GM08714 (cell line): ENCODE data around the gene F10.

ENCODE experiments used
- H3K4me3 ChIP-seq: fragments of 200-500 bp; sonication (Bioruptor generic); 2 replicates; pipeline ENCODE4 v1.5.1; 2014; ENCODE audit warnings: mild to moderate bottlenecking, low read length, inconsistent platforms
- ZNF274 ChIP-seq: IDR thresholded peaks from 2 replicates; pipeline ENCODE4 v1.6.1; 2012; ENCODE audit warnings: mild to moderate bottlenecking, low read depth, low read length

The F10 gene

DNA sequence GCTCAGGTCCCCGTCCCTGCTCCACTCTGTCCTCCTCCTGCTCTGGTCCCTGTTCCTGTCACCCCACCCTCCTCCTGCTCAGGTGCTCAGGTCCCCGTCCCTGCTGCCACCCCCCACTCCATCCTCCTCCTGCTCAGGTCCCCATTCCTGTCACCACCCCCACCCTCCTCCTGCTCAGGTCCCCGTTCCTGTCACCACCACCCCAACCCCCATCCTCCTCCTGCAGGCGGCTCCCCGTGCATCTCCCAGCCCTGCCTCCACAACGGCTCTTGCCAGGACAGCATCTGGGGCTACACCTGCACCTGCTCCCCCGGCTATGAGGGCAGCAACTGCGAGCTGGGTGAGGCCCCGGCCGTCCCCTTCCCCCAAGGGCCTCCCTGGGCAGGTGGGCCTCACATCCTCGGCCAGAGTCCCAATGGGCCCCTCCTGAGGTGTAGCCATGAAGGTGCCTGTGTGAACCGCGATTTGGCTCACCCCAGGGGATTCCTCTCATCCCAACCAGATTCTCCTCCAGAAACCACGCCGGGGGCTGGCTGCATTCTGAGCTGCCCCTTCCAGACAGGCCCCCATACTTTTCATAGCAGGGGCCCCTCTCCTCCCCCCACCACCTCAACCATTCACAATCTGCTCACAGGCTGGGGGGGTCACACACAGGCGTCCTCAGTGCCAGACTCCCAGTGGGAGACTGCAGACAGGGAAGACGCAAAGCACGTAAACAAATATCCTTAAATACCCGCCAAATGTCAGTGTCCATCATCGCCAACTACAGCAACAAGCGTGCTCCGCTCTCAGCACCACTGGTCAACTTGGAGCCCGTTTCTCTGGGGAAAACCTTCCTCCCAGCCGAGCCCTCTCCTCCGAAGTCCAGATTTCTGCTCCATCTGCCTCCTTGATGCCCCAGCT, 40.4 kb downstream of the F10 start:
- no peak overlapping the region for H3K4me3 ChIP-seq
- no peak for TF ChIP-seq ZNF274

DNA sequence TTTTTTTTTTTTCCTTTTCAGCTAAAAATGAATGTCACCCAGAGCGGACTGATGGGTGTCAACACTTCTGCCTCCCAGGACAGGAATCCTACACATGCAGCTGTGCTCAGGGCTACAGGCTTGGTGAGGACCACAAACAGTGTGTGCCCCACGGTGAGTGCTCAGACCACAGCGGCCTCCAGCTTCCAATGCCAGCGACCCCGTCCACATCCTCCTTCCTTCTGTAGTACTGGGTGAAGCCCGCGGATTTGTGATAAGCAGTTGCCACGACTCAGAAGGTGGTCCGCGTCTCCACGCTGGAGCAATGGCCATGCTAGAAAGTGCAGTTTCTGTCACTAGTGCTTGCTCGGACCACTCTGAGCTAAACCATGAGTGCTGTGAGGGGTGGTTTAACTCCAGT, 41.9 kb downstream of the F10 start:
- TF ChIP-seq ZNF274: no peak
- H3K4me3 ChIP-seq: no peak overlapping the region

DNA sequence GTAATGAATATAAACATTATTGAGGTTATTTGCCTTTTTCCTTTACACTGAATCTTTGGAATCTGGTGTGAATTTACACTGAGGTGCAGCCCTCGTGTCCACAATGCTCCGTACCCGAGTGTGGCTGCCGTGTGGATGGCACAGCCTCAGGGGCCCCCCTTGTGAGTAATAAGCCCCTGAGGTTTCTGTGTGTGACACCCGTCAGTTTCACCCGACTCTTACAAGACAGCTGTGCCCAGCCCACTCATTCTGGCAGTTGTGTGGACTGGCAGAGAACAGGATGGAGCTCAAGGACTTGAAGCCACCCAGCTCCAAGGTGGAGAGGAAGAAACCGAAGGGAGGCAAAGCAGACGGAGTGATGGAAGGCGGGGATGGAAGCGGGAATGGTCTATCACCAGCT, 43.7 kb downstream of the F10 start:
- no peak for TF ChIP-seq ZNF274
- H3K4me3 ChIP-seq: no peak overlapping the region

DNA sequence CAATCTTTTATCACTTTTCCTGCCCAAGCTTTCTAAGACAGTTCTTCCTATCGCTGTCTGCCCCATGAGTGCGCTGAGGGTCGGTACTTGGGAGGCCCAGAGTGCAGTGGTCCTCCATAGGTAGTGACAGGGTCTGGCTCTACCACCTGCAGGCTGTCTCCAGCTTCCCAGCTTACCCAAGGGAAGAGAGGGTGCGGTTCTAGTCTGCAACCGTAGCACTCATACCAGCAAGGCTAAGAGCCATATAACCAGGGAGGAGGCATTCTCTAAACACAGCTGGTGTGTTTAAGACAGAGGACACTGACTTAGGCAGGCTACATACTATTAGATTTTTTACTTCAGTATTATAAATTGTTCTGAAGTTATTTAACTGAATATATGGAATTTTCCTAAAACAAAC, 44.1 kb downstream of the F10 start:
- H3K4me3 ChIP-seq: no peak overlapping the region
- no peak for TF ChIP-seq ZNF274

DNA sequence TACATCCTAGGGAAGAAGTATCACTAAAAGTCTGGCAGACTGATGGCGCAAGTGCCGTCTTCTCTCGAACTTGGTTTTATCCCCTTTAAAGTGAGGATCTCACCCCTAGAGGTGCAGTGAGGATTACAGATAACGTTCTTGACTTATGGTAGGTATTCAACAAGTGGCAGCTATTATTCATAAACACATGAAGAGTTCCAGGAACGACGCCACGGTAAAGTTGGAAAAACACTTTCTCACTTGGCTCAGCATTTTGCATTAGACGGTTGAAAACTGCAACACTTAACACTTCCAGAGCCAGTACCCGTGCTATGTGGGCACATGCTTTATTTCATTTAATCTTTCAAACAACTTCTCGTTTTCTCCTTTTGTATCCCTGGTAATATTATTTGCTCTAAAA, 44.6 kb downstream of the F10 start:
- H3K4me3 ChIP-seq: no peak overlapping the region
- no peak for TF ChIP-seq ZNF274

DNA sequence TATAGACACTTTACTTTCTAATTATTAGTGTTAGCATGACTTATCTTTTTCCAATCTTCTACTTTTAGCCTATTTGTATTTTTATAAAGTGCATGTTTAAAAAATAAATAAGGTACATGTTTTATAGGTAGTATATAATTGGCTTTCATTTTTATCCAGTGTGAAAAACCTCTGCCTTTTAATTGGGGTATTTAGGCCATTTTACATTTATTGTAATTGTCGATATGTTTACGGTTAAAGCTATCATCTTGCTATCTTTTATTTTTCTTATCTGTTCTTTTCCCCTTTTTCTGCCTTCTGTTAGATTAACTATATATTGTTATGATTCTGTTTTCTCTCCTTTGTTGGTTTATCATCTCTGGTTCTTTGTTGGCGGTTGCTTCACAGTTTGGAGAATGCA, 45.0 kb downstream of the F10 start:
- TF ChIP-seq ZNF274: no peak
- H3K4me3 ChIP-seq: no peak overlapping the region

DNA sequence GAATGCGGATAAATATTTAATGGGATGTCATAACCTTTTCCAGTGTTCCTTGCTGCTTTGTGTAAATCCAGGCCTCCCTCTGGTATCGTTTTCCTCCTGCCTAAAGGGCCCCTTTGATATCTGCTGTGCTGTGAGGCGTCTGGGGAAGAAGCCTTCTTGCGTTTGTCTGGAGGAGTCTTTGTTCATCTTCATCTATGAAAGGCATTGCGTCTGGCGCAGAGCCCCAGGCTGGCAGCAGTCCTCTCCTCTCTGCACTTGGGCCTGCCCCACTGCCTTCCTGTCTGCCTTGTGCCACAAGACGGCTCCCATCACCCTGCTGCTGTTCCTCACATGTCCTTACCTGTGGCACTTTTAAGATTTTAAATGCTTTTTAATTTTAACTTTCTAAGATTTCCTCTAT, 45.6 kb downstream of the F10 start:
- no peak overlapping the region for H3K4me3 ChIP-seq
- TF ChIP-seq ZNF274: no peak

DNA sequence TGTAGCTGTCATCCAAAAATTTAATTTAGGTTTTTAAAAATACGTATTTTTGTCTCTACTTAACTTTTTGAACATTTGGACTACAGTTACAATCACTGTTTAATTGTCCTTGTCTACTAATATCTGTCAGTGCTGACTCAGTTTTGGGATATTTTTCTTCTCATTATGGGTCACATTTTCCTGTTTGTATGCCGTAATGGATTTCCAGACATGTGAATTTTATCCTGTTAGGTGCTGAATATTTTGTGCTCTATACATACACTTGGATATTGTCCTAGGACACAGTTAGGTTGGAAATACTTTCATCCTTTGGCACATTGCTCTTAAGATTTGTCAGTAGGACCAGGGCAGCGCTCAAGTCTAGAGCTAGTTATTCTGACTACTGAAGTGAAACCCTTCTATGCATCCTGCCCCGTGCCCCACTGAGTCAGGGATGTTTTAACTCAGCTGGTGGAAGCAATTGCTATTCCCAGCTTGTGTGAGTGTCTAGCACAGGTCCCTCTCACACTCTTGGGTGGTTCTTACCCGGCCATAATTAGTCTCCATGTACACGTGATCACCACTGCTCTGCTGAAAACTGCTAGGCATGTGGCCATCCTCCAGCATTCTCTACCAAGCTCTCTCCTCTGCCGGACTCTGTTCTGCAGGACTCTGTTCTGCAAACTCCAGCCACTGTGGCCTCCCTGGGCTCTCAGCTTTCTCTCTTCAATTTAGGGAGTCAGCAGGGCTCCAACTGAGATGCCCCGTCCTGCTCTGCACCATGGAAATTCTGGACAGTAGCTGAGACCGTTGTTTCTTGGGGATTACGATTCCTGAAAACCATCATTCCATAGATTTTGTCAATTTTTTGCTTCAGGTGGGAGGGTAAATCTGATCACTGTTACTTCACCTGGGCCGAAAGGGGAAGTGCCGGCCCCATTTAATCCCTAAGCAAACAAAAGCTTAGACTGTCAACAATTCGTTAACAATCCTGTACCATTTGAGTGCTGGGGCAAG, 47.0 kb downstream of the F10 start:
- TF ChIP-seq ZNF274: no peak
- H3K4me3 ChIP-seq: no peak overlapping the region

DNA sequence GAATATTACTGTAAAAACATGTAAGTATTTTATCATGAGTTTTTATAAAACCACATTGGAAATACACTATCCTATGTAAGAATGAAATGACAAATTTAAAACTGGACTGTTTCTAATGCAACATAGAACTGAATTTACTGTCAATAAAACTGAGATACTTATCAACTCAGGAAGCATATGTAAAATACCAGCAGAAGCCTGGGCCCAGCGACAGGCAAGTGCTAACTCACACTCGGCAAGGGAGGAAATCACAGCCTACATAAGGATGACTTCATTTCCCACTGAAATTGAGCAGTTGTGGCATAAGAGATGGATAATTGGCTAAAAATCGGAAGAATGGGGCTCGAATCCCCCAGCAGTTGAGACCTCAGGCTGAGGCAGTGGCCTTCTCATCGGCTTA, 47.9 kb downstream of the F10 start:
- H3K4me3 ChIP-seq: no peak overlapping the region
- TF ChIP-seq ZNF274: no peak

DNA sequence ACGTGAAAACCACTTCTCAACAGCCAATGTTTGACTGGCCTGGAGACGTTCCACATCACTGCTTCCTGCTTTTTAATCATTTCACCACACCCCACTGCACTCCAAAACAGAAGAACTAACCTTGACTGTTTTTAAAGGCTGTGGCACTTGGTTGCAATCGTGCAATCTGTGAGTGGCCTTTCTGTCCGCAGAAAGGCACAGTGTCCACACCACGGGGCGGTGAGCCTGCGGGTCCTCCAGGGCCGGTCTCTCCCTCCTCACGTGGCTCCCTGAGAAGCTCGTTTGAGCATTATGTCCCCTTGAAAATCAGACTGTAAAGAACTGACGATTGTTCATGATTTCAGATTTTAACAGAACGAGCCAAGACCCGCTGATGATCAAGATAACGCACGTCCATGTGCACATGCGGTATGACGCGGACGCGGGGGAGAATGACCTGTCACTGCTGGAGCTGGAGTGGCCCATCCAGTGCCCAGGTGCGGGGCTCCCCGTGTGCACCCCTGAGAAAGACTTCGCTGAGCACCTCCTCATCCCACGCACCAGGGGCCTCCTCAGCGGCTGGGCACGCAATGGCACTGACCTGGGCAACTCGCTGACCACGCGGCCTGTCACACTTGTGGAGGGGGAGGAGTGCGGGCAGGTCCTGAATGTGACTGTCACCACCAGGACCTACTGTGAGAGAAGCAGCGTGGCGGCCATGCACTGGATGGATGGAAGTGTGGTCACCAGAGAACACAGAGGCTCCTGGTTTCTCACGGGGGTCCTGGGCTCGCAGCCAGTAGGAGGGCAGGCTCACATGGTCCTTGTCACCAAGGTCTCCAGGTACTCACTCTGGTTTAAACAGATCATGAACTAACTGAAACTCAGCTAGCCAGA, 48.9 kb downstream of the F10 start:
- no peak for TF ChIP-seq ZNF274
- H3K4me3 ChIP-seq: no peak overlapping the region

DNA sequence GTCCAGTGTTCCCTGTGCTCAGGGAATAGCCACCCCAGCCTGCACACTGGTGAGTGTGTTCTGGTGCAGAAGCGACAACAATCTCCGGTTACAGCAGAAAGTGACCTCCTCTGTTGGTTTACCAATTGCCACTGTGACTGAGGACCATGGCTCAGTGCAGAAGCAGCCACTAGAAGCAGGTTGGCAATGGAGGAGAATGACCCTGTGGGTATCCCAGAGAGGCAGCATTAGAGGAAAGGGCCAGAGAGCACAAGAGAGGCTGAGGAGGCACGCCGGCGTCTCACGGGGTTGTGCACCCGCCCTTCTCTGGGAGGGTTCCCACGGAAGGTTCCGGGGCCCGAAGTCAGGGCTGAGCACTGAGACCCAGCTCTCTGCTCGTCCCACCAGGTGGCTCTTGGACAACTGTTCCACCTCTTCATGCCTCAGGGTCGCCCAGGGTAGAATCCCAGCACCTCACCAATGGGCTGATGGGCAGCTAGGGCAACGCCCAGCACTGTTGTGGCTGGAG, 49.9 kb downstream of the F10 start:
- no peak overlapping the region for H3K4me3 ChIP-seq
- TF ChIP-seq ZNF274: no peak

DNA sequence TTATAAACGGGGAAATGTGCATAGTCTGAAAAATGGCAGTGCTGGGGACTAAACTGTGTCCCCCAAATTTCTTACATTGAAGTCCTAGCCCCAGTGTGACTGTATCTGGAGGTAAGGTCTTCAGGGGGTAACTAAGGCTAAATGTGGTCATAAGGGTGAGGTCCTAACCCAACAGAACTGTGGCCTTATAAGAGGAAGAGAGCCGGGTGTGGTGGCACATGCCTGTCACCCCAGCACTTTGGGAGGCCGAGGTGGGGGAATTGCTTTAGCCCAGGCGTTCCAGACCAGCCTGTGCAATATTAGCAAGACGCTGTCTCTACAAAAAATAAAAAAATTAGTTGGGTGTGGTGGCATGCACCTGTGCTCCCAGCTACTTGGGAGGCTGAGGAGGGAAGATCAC, 53.7 kb downstream of the F10 start:
- no peak overlapping the region for H3K4me3 ChIP-seq
- TF ChIP-seq ZNF274: no peak

DNA sequence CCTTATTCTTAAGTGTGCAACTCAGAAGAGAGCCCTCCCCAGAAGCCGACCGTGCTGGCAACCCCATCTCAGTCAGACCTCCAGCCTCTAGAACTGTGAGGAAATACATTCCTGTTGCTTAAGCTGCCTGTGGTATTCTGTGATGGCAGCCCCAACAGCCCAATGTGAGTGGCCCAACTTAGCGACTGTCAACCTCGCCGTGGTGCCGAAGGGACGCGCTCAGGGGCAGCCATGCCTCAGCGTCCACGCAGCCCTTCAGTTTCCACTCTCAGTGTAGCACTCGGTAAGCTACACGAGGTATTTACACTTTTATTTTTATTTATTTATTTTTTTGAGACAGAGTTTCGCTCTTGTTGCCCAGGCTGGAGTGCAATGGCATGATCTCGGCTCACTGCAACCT, 54.2 kb downstream of the F10 start:
- no peak for TF ChIP-seq ZNF274
- no peak overlapping the region for H3K4me3 ChIP-seq

DNA sequence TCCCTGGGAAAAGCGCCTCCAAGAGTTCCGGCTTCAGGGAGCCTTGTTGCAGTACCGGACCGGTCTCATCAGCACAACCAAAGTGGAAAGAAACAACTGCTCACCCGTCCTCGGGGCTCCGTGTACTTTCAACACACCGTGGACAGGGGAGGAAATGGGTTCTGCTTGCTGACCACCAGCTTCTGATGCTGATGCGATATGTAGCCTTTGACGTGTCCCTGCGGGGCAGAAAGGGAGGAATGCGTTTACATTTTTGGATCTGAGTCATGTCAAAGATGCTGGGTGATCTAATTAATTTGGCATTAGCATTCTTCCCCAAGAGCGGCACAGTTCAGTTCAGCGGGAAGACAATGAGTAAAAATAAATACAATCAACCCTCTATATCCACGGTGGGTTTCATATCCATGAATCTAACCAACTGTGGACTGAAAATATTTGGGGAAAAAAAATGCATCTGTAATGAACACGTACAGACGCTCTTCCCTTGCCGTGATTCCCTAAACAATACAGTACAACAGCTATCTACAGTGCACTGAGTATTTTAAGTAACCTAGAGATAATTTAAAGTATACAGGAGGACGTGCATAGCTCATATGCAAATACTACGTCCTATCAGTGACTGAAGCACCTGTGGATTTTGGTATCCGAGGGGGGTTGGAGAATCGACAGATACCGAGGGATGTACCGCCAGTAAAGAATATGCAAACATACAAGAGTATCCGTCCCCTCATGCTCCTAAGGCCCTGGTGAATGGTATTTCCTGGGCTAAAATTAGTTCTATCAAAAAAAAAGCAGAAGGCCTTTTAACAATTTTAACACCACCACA, 55.7 kb downstream of the F10 start:
- no peak overlapping the region for H3K4me3 ChIP-seq
- TF ChIP-seq ZNF274: no peak
